K562 (cell line): ENCODE results near the gene CNNM2. TPM values are rescaled to one million over a fixed set of nuclear protein-coding genes. Genes with fewer than 3 reads are reported as not detected.

Source experiments
- ATAC-seq: fragments of 200-7000 bp; cut with Tn5 transposase; 3 replicates; pipeline ENCODE4 v1.9.1; 2020; ENCODE audit warnings: moderate library complexity
- BruUV-seq: library from RNA; stranded (reverse); fragments of 400-500 nt; replicated peaks from 2 replicates; lab custom pipeline; 2021; lab: Mats Ljungman, UMichigan
- CTCF ChIA-PET: fragments of 300-600 bp; formaldehyde crosslinking; extraction: SDS; loops from one replicate; lab custom pipeline; 2021; ENCODE audit warnings: low intra/inter-chr PET ratio; lab: Yijun Ruan, JAX
- POLR2A ChIA-PET: fragments of 300-600, 350-650 bp; sonication (Branson Sonifier 250); formaldehyde crosslinking; extraction: SDS; loops from one replicate; lab custom pipeline; 2021; ENCODE audit warnings: antibody characterized with exemption, inconsistent platforms; lab: Yijun Ruan, JAX
- DNase-seq, 4 experiments: peaks; one replicate each; pipeline versions ENCODE4 v3.0.0 to v3.0.0-alpha.2; 2011 to 2018; ENCODE audit warnings: low spot score in 3 of 4, mixed read lengths in 3 of 4; ENCODE audit errors: extremely low read depth in 1 of 4
- FAIRE-seq: peaks from 2 replicates; lab custom pipeline; 2011; peaks lifted over from hg19 to GRCh38; lab: Jason Lieb, UNC
- H2AFZ ChIP-seq: 2 replicates; pipeline ENCODE4 v1.6.0; 2011; ENCODE audit warnings: low read depth, low read length, control low read depth, inconsistent platforms
- H3K27ac ChIP-seq: fragments of 200-600 bp; 3 replicates; pipeline ENCODE4 v1.8.0; 2011; ENCODE audit warnings: low read depth, mild to moderate bottlenecking, control low read depth, inconsistent platforms, low read length, moderate library complexity, mixed read lengths; ENCODE audit errors: extremely low read depth
- H3K27me3 ChIP-seq, 2 experiments: fragments of 300-600 bp in 1 of 2; 2 replicates in 1 of 2; 3 replicates in 1 of 2; pipeline versions ENCODE4 v1.6.0 to v1.8.0; 2011; ENCODE audit warnings: inconsistent platforms in 2 of 2, low read length in 2 of 2, mild to moderate bottlenecking in 1 of 2, mixed read lengths in 1 of 2, moderate library complexity in 1 of 2; ENCODE audit not compliant: control insufficient read depth in 2 of 2, insufficient read depth in 2 of 2
- H3K36me3 ChIP-seq: fragments of 300-600 bp; 3 replicates; pipeline ENCODE4 v1.8.0; 2011; ENCODE audit warnings: mild to moderate bottlenecking, low read length, inconsistent platforms; ENCODE audit not compliant: control insufficient read depth, insufficient read depth
- H3K4me1 ChIP-seq, 2 experiments: fragments of 200-600 bp in 1 of 2; replicated peaks in 1 of 2; 2 replicates in 1 of 2; 3 replicates in 1 of 2; pipeline versions ENCODE4 v1.5.1 to v1.8.0; 2011; ENCODE audit warnings: inconsistent platforms in 2 of 2, low read length in 2 of 2, mild to moderate bottlenecking in 1 of 2, mixed read lengths in 1 of 2, moderate library complexity in 1 of 2; ENCODE audit not compliant: control insufficient read depth in 2 of 2, insufficient read depth in 2 of 2
- H3K4me2 ChIP-seq: 2 replicates; pipeline ENCODE4 v1.6.1; 2011; ENCODE audit warnings: low read length, control low read depth, inconsistent platforms, mixed read lengths; ENCODE audit not compliant: insufficient read depth
- H3K4me3 ChIP-seq: fragments of 200-600 bp; sonication (generic), shearing (Covaris generic); 2 replicates; pipeline ENCODE4 v1.5.1; 2016; ENCODE audit warnings: control low read depth, inconsistent platforms
- H3K79me2 ChIP-seq: fragments of 200-600 bp; 3 replicates; pipeline ENCODE4 v1.8.0; 2011; ENCODE audit warnings: low read length, inconsistent platforms; ENCODE audit not compliant: control insufficient read depth, insufficient read depth
- H3K9ac ChIP-seq, 2 experiments: 2 replicates each; pipeline versions ENCODE4 v1.6.0 to v1.6.1; 2011; ENCODE audit warnings: low read depth in 2 of 2, low read length in 2 of 2, control low read depth in 1 of 2, inconsistent platforms in 1 of 2, mild to moderate bottlenecking in 1 of 2, mixed read lengths in 1 of 2; ENCODE audit not compliant: insufficient read depth in 1 of 2
- H3K9me1 ChIP-seq: one replicate; pipeline ENCODE4 v1.6.0; 2011; ENCODE audit warnings: inconsistent platforms, mild to moderate bottlenecking, low read length, moderate library complexity; ENCODE audit not compliant: control insufficient read depth, insufficient read depth
- H3K9me3 ChIP-seq: replicated peaks from 2 replicates; pipeline ENCODE4 v1.5.1; 2011; ENCODE audit warnings: low read depth, low read length, inconsistent platforms; ENCODE audit not compliant: control insufficient read depth, insufficient read depth
- H4K20me1 ChIP-seq: replicated peaks from 2 replicates; pipeline ENCODE4 v1.6.1; 2011; ENCODE audit warnings: low read length, inconsistent platforms, mixed read lengths; ENCODE audit not compliant: control insufficient read depth, insufficient read depth
- ATF1 ChIP-seq, 2 experiments: fragments of 450-650 bp in 1 of 2; IDR thresholded peaks; 2 replicates each; pipeline ENCODE4 v1.6.1; 2016; ENCODE audit warnings: missing compliant biosample characterization in 1 of 2, missing genetic modification characterization in 1 of 2
- GABPB1 ChIP-seq: sonication (generic); formaldehyde crosslinking; IDR thresholded peaks from 2 replicates; pipeline ENCODE4 v1.8.0; 2022; ENCODE audit warnings: mild to moderate bottlenecking, missing genetic modification reagents
- JUND ChIP-seq, 2 experiments: IDR thresholded peaks; 2 replicates in 1 of 2; 3 replicates in 1 of 2; pipeline ENCODE4 v1.6.1; 2011; ENCODE audit warnings: borderline replicate concordance in 2 of 2, low read depth in 2 of 2, low read length in 2 of 2, improper control_type of control experiment in 1 of 2, missing biosample characterization in 1 of 2, missing genetic modification characterization in 1 of 2, missing genetic modification reagents in 1 of 2
- MEIS2 ChIP-seq: fragments of 450-650 bp; IDR thresholded peaks from 2 replicates; pipeline ENCODE4 v1.6.1; 2014; ENCODE audit warnings: mild to moderate bottlenecking; ENCODE audit not compliant: partially characterized antibody
- MTA2 ChIP-seq: fragments of 450-650 bp; IDR thresholded peaks from 2 replicates; pipeline ENCODE4 v1.6.1; 2016; ENCODE audit warnings: low read depth
- OTX1 ChIP-seq: fragments of 450-650 bp; formaldehyde crosslinking; IDR thresholded peaks from 2 replicates; pipeline ENCODE4 v1.4.0; 2022; ENCODE audit warnings: mild to moderate bottlenecking
- PCBP2 ChIP-seq: fragments of 200-400 bp; formaldehyde crosslinking; IDR thresholded peaks from 2 replicates; pipeline ENCODE4 v1.6.1; 2018; ENCODE audit warnings: low read length, low read depth, mild to moderate bottlenecking, moderate library complexity; ENCODE audit not compliant: poor library complexity, severe bottlenecking
- RBM25 ChIP-seq: fragments of 200-400 bp; formaldehyde crosslinking; IDR thresholded peaks from 2 replicates; pipeline ENCODE4 v1.6.1; 2018; ENCODE audit warnings: low read length, low read depth, moderate library complexity; ENCODE audit not compliant: severe bottlenecking
- RHOXF2B ChIP-seq: fragments of 250-450 bp; sonication (Bioruptor Pico); conservative IDR thresholded peaks from 2 replicates; pipeline ENCODE4 v1.5.1; 2021
- SOX6 ChIP-seq: fragments of 450-650 bp; IDR thresholded peaks from 2 replicates; pipeline ENCODE4 v1.6.1; 2014; ENCODE audit warnings: mild to moderate bottlenecking
- ZBTB7A ChIP-seq: IDR thresholded peaks from 2 replicates; pipeline ENCODE4 v1.6.1; 2011; ENCODE audit warnings: low read depth, mild to moderate bottlenecking, low read length, moderate library complexity, borderline replicate concordance; ENCODE audit not compliant: control insufficient read depth
- ZNF668 ChIP-seq: fragments of 250-450 bp; sonication (Bioruptor Pico); IDR thresholded peaks from 2 replicates; pipeline ENCODE4 v1.8.0; 2022; ENCODE audit warnings: mild to moderate bottlenecking, inconsistent platforms
- WGBS: fragments of 100-300 bp; shearing (Covaris generic); methylation state at CpG from one replicate; pipeline ENCODE4 v1.1.6; 2016; ENCODE audit warnings: low coverage, mixed read lengths; ENCODE audit not compliant: insufficient coverage; ENCODE audit errors: missing lambda C conversion rate; 5-methylcytosine and 5-hydroxymethylcytosine counted together
- in situ Hi-C: fragments of 300-500 bp; cut with MboI; formaldehyde crosslinking; loops from 4 replicates; pipeline ENCODE4 v1.15.0; 2018; ENCODE audit warnings: inconsistent platforms, mixed read lengths
- intact Hi-C: fragments of 100-400 bp; cut with micrococcal nuclease; formaldehyde crosslinking; loops from 2 replicates; pipeline ENCODE4 v1.14.2; 2022
- polyA plus RNA-seq, 8 experiments: library from polyadenylated mRNA; depleted of rRNA in 4 of 8; stranded (reverse) in 5 of 8; unstranded in 3 of 8; fragments of >200 nt; fragmentation: Nextera tagmentation in 2 of 8; fragmentation: Illumina TruSeq in 1 of 8; extraction: Ambion mirVana in 2 of 8; extraction: Trizol in 1 of 8; gene quantifications; 2 replicates each; pipeline versions ENCODE4 v1.2.1 to v1.2.3, GENCODE V29; 2011 to 2014; ENCODE audit warnings: inconsistent platforms in 1 of 8, missing spikeins in 1 of 8
- total RNA-seq, 7 experiments: library from RNA; depleted of rRNA in 6 of 7; stranded (reverse); fragments of >200 nt in 6 of 7; fragmentation: Illumina TruSeq in 2 of 7; extraction: Trizol in 2 of 7; gene quantifications; 2 replicates each; pipeline versions ENCODE4 v1.2.1 to v1.2.3, GENCODE V29; 2011 to 2021; ENCODE audit warnings: low replicate concordance in 1 of 7
- TF ChIP-seq, protein P1 (sequence below): sonication (generic); IDR thresholded peaks from 2 replicates; pipeline ENCODE4 v1.6.1; 2016
- TF ChIP-seq, protein P2 (sequence below): fragments of 200-800 bp; sonication (Bioruptor generic); IDR thresholded peaks from 2 replicates; pipeline ENCODE4 v1.6.1; 2017; ENCODE audit warnings: missing genetic modification characterization, missing compliant biosample characterization
- TF ChIP-seq, protein P3 (sequence below): sonication (generic); formaldehyde crosslinking; IDR thresholded peaks from 2 replicates; pipeline ENCODE4 v1.8.1; 2023; ENCODE audit warnings: mild to moderate bottlenecking, missing genetic modification reagents

The CNNM2 gene
- total and polyA plus RNA-seq, 9 of the 15 experiments (the other 6 are each of a cell fraction or from before 2014, with no cell fraction given), result 0.21 to 5.0 (median 1.3) TPM

DNA sequence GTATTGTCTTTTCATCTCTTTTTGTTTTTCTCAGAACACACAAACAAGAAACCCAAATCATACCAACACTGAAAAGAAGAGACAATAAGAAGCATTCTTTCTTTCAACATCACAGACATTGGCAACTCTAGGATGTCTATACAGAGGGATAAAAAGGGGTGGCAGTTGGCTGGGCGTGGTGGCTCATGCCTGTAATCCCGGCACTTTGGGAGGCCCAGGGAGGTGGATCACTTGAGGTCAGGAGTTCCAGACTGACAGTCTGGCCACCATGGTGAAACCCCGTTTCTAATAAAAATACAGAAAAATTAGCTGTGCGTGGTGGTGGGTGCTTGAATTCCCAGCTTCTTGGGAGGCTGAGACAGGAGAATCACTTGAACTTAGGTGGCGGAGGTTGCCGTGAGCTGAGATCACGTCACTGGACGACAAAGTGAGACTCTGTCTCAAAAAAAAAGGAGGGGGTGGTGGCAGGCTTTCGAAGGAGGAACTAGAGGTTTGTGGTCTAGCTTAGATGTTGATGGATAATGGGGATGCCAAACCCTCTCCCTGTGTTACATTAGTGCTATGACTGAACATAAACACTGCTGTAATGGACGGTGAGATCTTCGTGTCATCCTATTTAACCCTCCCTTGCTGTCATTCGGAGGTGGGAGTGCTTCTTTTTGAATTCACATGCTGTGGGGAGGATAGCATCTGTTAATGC is 9.4 kb downstream of the CNNM2 start:
- H4K20me1 ChIP-seq, result no peaks in the 10 kb centered on the region
- ATAC-seq (peak; percentile 89), DNase-seq (peak in 3 of 4 experiments; percentile 9 to 51 (median 37)), FAIRE-seq (peak; percentile 86)
- POLR2A ChIA-PET, result interaction anchor here (0.5 to 0.6 kb wide), 2 partner anchors 42 to 141 kb away, joined by 3 read pairs; no protein-coding TSS in a partner anchor
- 10% methylated on average over 12 of the region's 12 CpGs for WGBS
- in situ Hi-C loops, result loop anchor here (5.0 kb wide), 1 partner anchor 50 kb away; no protein-coding TSS in a partner anchor
- H3K79me2 ChIP-seq, result peaks cover 7% of the 10 kb centered on the region; the same call in 2 of the 3 replicates
- H3K9me3 ChIP-seq, result no peaks in the 10 kb centered on the region
- H3K9me1 ChIP-seq, result no peaks in the 10 kb centered on the region
- no TSS peak for BruUV-seq
- peak overlapping the region; percentile 57 for H3K4me2 ChIP-seq
- no peaks in the 10 kb centered on the region for H3K36me3 ChIP-seq
- H2AFZ ChIP-seq, result peak overlapping the region; percentile 68
- H3K27ac ChIP-seq, result peak overlapping the region; percentile 47; the same call in 2 of the 3 replicates
- intact Hi-C loops, result loop anchor here (10.0 kb wide), 1 partner anchor 57 kb away; no protein-coding TSS in a partner anchor
- no peak overlapping the region; a peak in 1 of 4 replicates for H3K9ac ChIP-seq
- CTCF ChIA-PET, result no interaction called here
- H3K4me3 ChIP-seq, result no peak overlapping the region; the same call in 1 of the 2 replicates
- H3K27me3 ChIP-seq, result no peaks in the 10 kb centered on the region
- H3K4me1 ChIP-seq, result peaks cover 4 to 9% of the 10 kb centered on the region in 2 experiments; a peak in 2 of 5 replicates
- TF ChIP-seq RHOXF2B (CRISPR knock-in tag) (no peak), RBM25 (no peak), OTX1 (no peak), ZNF668 (CRISPR knock-in tag) (no peak), SOX6 (peak; percentile 25; the same call in 1 of the 2 replicates), ATF1 (CRISPR knock-in tag; IDR thresholded peaks at IDR 0.05) (no peak), ATF1 (tag; IDR thresholded peaks at IDR 0.05) (peak; percentile 32), MEIS2 (peak; percentile 58), ZBTB7A (no peak), JUND (IDR thresholded peaks at IDR 0.05; ENCODE audit: borderline replicate concordance, low read depth, low read length) (no peak), JUND (tag; IDR thresholded peaks at IDR 0.05; ENCODE audit: borderline replicate concordance, low read depth, low read length) (no peak; the same call in 2 of the 3 replicates), GABPB1 (no peak), PCBP2 (no peak), MTA2 (no peak)
- TF ChIP-seq, protein P1, sequence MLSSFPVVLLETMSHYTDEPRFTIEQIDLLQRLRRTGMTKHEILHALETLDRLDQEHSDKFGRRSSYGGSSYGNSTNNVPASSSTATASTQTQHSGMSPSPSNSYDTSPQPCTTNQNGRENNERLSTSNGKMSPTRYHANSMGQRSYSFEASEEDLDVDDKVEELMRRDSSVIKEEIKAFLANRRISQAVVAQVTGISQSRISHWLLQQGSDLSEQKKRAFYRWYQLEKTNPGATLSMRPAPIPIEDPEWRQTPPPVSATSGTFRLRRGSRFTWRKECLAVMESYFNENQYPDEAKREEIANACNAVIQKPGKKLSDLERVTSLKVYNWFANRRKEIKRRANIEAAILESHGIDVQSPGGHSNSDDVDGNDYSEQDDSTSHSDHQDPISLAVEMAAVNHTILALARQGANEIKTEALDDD, result peak; percentile 60
- TF ChIP-seq, protein P2, sequence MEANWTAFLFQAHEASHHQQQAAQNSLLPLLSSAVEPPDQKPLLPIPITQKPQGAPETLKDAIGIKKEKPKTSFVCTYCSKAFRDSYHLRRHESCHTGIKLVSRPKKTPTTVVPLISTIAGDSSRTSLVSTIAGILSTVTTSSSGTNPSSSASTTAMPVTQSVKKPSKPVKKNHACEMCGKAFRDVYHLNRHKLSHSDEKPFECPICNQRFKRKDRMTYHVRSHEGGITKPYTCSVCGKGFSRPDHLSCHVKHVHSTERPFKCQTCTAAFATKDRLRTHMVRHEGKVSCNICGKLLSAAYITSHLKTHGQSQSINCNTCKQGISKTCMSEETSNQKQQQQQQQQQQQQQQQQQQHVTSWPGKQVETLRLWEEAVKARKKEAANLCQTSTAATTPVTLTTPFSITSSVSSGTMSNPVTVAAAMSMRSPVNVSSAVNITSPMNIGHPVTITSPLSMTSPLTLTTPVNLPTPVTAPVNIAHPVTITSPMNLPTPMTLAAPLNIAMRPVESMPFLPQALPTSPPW (CRISPR knock-in tag), result peak; percentile 65
- TF ChIP-seq, protein P3, sequence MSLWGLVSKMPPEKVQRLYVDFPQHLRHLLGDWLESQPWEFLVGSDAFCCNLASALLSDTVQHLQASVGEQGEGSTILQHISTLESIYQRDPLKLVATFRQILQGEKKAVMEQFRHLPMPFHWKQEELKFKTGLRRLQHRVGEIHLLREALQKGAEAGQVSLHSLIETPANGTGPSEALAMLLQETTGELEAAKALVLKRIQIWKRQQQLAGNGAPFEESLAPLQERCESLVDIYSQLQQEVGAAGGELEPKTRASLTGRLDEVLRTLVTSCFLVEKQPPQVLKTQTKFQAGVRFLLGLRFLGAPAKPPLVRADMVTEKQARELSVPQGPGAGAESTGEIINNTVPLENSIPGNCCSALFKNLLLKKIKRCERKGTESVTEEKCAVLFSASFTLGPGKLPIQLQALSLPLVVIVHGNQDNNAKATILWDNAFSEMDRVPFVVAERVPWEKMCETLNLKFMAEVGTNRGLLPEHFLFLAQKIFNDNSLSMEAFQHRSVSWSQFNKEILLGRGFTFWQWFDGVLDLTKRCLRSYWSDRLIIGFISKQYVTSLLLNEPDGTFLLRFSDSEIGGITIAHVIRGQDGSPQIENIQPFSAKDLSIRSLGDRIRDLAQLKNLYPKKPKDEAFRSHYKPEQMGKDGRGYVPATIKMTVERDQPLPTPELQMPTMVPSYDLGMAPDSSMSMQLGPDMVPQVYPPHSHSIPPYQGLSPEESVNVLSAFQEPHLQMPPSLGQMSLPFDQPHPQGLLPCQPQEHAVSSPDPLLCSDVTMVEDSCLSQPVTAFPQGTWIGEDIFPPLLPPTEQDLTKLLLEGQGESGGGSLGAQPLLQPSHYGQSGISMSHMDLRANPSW, result no peak
